SU-DHL-6 (cell line): ENCODE data around the gene RBM26.

Source experiments
- H2AFZ ChIP-seq: fragments of 200-600 bp; sonication (generic); 2 replicates; pipeline ENCODE4 v1.6.1; 2014; ENCODE audit warnings: low read depth, mild to moderate bottlenecking, moderate library complexity, mixed read lengths, antibody characterized with exemption, low read length; ENCODE audit not compliant: severe bottlenecking
- H3F3A ChIP-seq: fragments of 200-600 bp; shearing (Covaris generic); 2 replicates; pipeline ENCODE4 v1.6.0; 2016; ENCODE audit warnings: antibody characterized with exemption, mild to moderate bottlenecking; ENCODE audit not compliant: insufficient read depth
- H3K27ac ChIP-seq: fragments of 200-600 bp; sonication (generic); 2 replicates; pipeline ENCODE4 v1.5.1; 2016; ENCODE audit warnings: low read depth, mild to moderate bottlenecking, low read length, moderate library complexity, mixed read lengths
- H3K27me3 ChIP-seq: fragments of 200-600 bp; sonication (generic), shearing (Covaris generic); 2 replicates; pipeline ENCODE4 v1.6.0; 2014; ENCODE audit warnings: mild to moderate bottlenecking, low read length
- H3K36me3 ChIP-seq: fragments of 200-600 bp; sonication (generic); 2 replicates; pipeline ENCODE4 v1.6.1; 2014; ENCODE audit warnings: mild to moderate bottlenecking, low read length, mixed read lengths
- H3K4me2 ChIP-seq: fragments of 300-600, 200-600 bp; shearing (Covaris generic), sonication (generic); 2 replicates; pipeline ENCODE4 v1.6.0; 2014; ENCODE audit warnings: low read length, low read depth, mild to moderate bottlenecking; ENCODE audit not compliant: poor library complexity, severe bottlenecking
- H3K4me3 ChIP-seq: fragments of 200-600 bp; sonication (generic); 2 replicates; pipeline ENCODE4 v1.5.1; 2014; ENCODE audit warnings: antibody characterized with exemption, low read length, mild to moderate bottlenecking, mixed read lengths; ENCODE audit not compliant: insufficient read depth, poor library complexity, severe bottlenecking
- H3K79me2 ChIP-seq: fragments of 200-600 bp; sonication (generic); 2 replicates; pipeline ENCODE4 v1.6.1; 2014; ENCODE audit warnings: mild to moderate bottlenecking, low read length, moderate library complexity; ENCODE audit not compliant: insufficient read depth
- H3K9ac ChIP-seq: fragments of 200-600 bp; sonication (generic); 2 replicates; pipeline ENCODE4 v1.7.0; 2014; ENCODE audit warnings: mild to moderate bottlenecking, low read length
- H3K9me2 ChIP-seq: fragments of 200-600 bp; sonication (generic); replicated peaks from 2 replicates; pipeline ENCODE4 v1.6.1; 2014; ENCODE audit warnings: low read length; ENCODE audit not compliant: insufficient read depth
- H3K9me3 ChIP-seq: fragments of 200-600 bp; sonication (generic); 2 replicates; pipeline ENCODE4 v1.6.1; 2014; ENCODE audit warnings: low read length, mixed read lengths; ENCODE audit not compliant: insufficient read depth
- H4K20me1 ChIP-seq: fragments of 200-600 bp; sonication (generic); 2 replicates; pipeline ENCODE4 v1.6.1; 2014; ENCODE audit warnings: low read depth, mild to moderate bottlenecking, antibody characterized with exemption, low read length, moderate library complexity, mixed read lengths
- EZH2phosphoT487 ChIP-seq: fragments of 200-600 bp; sonication (generic), shearing (Covaris generic); conservative IDR thresholded peaks from 2 replicates; pipeline ENCODE4 v1.6.1; 2018; ENCODE audit warnings: mild to moderate bottlenecking, antibody characterized with exemption, low read length, moderate library complexity, mixed read lengths
- TF ChIP-seq, protein P1 (sequence below): fragments of 200-600 bp; sonication (generic); IDR thresholded peaks from one replicate; pipeline ENCODE4 v1.5.1; 2017; ENCODE audit warnings: antibody characterized with exemption, mild to moderate bottlenecking, low read length, moderate library complexity; ENCODE audit not compliant: insufficient read depth, poor library complexity, severe bottlenecking

The RBM26 gene

DNA sequence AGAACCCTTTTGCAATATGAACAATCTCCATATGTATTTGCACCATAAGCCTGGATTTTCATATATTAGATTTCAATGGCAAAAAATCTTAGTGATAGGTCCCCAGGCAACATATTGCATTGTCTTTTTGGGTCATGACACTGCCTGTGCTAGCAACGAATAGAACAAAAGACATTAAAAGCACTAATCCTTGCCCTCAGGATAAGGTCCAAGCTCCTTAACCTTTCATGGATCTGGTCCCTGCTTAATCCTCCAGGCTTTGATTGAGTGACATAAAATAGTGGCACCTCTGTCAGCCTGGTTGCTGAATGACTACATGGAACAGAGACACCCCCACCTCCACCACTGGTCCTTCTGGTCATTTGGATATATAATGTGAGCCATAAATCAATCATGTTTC lies 134.4 kb downstream of the RBM26 start:
- Histone ChIP-seq H3K9me2 (no peaks in the 10 kb centered on the region), H3K36me3 (no peaks in the 10 kb centered on the region), H3K27me3 (no peaks in the 10 kb centered on the region), H3K79me2 (no peaks in the 10 kb centered on the region), H3K4me2 (no peak overlapping the region), H2AFZ (no peak overlapping the region), H3F3A (no peaks in the 10 kb centered on the region), H3K9ac (no peak overlapping the region), H3K27ac (no peak overlapping the region), H3K9me3 (no peaks in the 10 kb centered on the region), H4K20me1 (no peaks in the 10 kb centered on the region), H3K4me3 (no peak overlapping the region)
- no peak for TF ChIP-seq EZH2phosphoT487
- TF ChIP-seq, protein P1, sequence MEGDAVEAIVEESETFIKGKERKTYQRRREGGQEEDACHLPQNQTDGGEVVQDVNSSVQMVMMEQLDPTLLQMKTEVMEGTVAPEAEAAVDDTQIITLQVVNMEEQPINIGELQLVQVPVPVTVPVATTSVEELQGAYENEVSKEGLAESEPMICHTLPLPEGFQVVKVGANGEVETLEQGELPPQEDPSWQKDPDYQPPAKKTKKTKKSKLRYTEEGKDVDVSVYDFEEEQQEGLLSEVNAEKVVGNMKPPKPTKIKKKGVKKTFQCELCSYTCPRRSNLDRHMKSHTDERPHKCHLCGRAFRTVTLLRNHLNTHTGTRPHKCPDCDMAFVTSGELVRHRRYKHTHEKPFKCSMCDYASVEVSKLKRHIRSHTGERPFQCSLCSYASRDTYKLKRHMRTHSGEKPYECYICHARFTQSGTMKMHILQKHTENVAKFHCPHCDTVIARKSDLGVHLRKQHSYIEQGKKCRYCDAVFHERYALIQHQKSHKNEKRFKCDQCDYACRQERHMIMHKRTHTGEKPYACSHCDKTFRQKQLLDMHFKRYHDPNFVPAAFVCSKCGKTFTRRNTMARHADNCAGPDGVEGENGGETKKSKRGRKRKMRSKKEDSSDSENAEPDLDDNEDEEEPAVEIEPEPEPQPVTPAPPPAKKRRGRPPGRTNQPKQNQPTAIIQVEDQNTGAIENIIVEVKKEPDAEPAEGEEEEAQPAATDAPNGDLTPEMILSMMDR, result no peak

DNA sequence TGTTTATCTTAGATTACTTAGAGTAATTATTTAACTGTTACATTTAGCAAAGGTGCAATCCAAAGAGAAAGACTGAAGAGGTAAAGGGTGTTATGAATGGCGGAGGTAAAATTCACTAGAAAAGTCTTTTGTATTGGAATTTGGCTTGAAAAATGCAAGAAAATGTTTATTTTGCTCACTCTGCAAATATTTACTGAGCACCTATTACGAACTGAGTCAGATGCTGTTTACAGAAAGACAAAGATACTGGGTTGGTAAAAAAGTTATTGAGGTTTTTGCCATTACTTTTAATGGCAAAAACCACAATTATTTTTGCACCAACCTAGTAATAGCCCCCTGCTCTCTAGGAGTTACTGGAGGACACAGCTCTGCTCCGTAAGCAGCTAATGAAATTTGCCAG lies 135.2 kb downstream of the RBM26 start:
- no peaks in the 10 kb centered on the region for H3K36me3 ChIP-seq
- no peak overlapping the region for H3K4me3 ChIP-seq
- no peaks in the 10 kb centered on the region for H4K20me1 ChIP-seq
- no peak overlapping the region for H3K9ac ChIP-seq
- TF ChIP-seq, protein P1, result no peak
- TF ChIP-seq EZH2phosphoT487, result no peak
- no peaks in the 10 kb centered on the region for H3K27me3 ChIP-seq
- H3K4me2 ChIP-seq, result no peak overlapping the region
- H3K9me2 ChIP-seq, result no peaks in the 10 kb centered on the region
- no peak overlapping the region for H2AFZ ChIP-seq
- no peaks in the 10 kb centered on the region for H3K79me2 ChIP-seq
- H3K9me3 ChIP-seq, result no peaks in the 10 kb centered on the region
- no peaks in the 10 kb centered on the region for H3F3A ChIP-seq
- H3K27ac ChIP-seq, result no peak overlapping the region
